Neural progenitor cell (in vitro differentiated cells): ENCODE measurements around the gene COG6. TPM values are rescaled to one million over a fixed set of nuclear protein-coding genes. Genes with fewer than 3 reads are reported as not detected.

Experiments
- DNase-seq: peaks from one replicate; pipeline ENCODE4 v3.0.0-alpha.2; 2016; ENCODE audit warnings: low spot score
- H2AFZ ChIP-seq: fragments of 200-600 bp; sonication (generic); replicated peaks from 2 replicates; pipeline ENCODE4 v1.6.1; 2016; ENCODE audit warnings: antibody characterized with exemption
- H3F3A ChIP-seq: fragments of 200-600 bp; sonication (generic); 2 replicates; pipeline ENCODE4 v1.6.1; 2016; ENCODE audit warnings: antibody characterized with exemption, low read depth
- H3K27ac ChIP-seq: fragments of 200-600 bp; sonication (generic); 2 replicates; pipeline ENCODE4 v1.5.1; 2016; ENCODE audit warnings: mild to moderate bottlenecking
- H3K27me3 ChIP-seq: fragments of 200-600 bp; sonication (generic); 2 replicates; pipeline ENCODE4 v1.6.1; 2016; ENCODE audit warnings: mild to moderate bottlenecking, moderate library complexity
- H3K36me3 ChIP-seq: fragments of 200-600 bp; sonication (generic); 2 replicates; pipeline ENCODE4 v1.5.1; 2016
- H3K4me1 ChIP-seq: fragments of 200-600 bp; sonication (generic); 2 replicates; pipeline ENCODE4 v1.6.1; 2016; ENCODE audit warnings: mixed run types
- H3K4me2 ChIP-seq: fragments of 200-600 bp; sonication (generic); 2 replicates; pipeline ENCODE4 v1.6.1; 2016
- H3K4me3 ChIP-seq: fragments of 200-600 bp; sonication (generic); 2 replicates; pipeline ENCODE4 v1.5.1; 2016
- H3K79me2 ChIP-seq: fragments of 200-600 bp; sonication (generic); 2 replicates; pipeline ENCODE4 v1.6.1; 2016; ENCODE audit warnings: low read depth
- H3K9ac ChIP-seq: fragments of 200-600 bp; sonication (generic); 2 replicates; pipeline ENCODE4 v1.6.1; 2016
- H3K9me3 ChIP-seq: fragments of 200-600 bp; sonication (generic); 2 replicates; pipeline ENCODE4 v1.5.1; 2016; ENCODE audit warnings: low read depth
- H4K20me1 ChIP-seq: fragments of 200-600 bp; sonication (generic); 2 replicates; pipeline ENCODE4 v1.6.1; 2016; ENCODE audit warnings: low read depth
- H3K27ac Mint-ChIP-seq: 3 replicates; pipeline ENCODE4 v1.8.0; 2021; ENCODE audit warnings: mixed read lengths
- H3K27me3 Mint-ChIP-seq: 2 replicates; pipeline ENCODE4 v1.8.0; 2022; ENCODE audit warnings: low read depth, mild to moderate bottlenecking, inconsistent platforms, moderate library complexity, mixed read lengths; ENCODE audit not compliant: insufficient read depth
- H3K36me3 Mint-ChIP-seq: 3 replicates; pipeline ENCODE4 v1.8.0; 2021; ENCODE audit warnings: mixed read lengths
- H3K4me1 Mint-ChIP-seq: 3 replicates; pipeline ENCODE4 v1.8.0; 2021; ENCODE audit warnings: mixed read lengths
- H3K4me3 Mint-ChIP-seq: 3 replicates; pipeline ENCODE4 v1.8.0; 2021; ENCODE audit warnings: mild to moderate bottlenecking, moderate library complexity, mixed read lengths
- H3K9me3 Mint-ChIP-seq: 3 replicates; pipeline ENCODE4 v1.8.0; 2020; ENCODE audit warnings: mixed read lengths
- CTCF ChIP-seq: fragments of 200-600 bp; sonication (generic); IDR thresholded peaks from 2 replicates; pipeline ENCODE4 v1.5.1; 2017; ENCODE audit warnings: antibody characterized with exemption, mild to moderate bottlenecking
- EZH2 ChIP-seq: fragments of 200-600 bp; sonication (generic); IDR thresholded peaks from 2 replicates; pipeline ENCODE4 v1.6.1; 2017; ENCODE audit warnings: antibody characterized with exemption, mild to moderate bottlenecking, moderate library complexity
- EZH2phosphoT487 ChIP-seq: fragments of 200-600 bp; sonication (generic); IDR thresholded peaks from 2 replicates; pipeline ENCODE4 v1.6.1; 2017; ENCODE audit warnings: antibody characterized with exemption
- total RNA-seq: library from RNA; depleted of rRNA; stranded (reverse); fragments of >200 nt; gene quantifications from 2 replicates; pipeline ENCODE4 v1.2.3, GENCODE V29; 2015; ENCODE audit warnings: low replicate concordance

COG6 gene
- total RNA-seq, 1 donor from 2014 or later: 33.1 TPM

DNA sequence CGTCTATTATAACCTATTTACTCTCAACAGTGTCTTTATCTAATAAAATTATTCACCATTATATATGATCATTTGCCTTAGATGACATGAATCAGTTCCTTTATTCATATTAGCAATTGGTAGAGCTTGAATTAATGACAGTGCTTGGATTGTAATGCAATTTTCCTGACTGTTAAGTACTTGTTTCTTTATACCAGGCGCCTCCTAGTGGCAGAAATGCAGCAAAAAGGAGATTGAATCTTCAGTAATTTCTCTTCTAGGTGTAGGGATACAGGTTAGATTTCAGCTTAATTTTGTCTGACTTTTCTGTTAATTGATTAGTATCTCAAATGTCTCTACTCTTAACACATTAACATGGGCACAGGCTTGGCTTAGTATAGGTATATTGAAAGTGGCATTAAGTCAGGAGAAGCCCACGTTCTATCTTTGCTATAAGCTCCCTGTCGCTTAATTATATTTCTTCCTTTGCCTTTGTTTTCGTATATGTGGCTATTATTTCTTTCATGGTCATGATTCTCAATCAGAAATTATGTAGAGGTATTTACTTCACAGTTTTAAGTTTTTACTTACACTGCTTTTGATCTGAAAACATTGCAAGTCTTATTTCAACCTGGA lies 43.3 kb upstream of the COG6 start:
- Histone ChIP-seq H4K20me1 (no peaks in the 10 kb centered on the region), H3K9ac (no peak overlapping the region), H2AFZ (no peak overlapping the region), H3K4me3 (no peak overlapping the region), H3K36me3 (no peaks in the 10 kb centered on the region), H3K27ac (no peak overlapping the region), H3K9me3 (no peaks in the 10 kb centered on the region), H3K4me2 (no peak overlapping the region), H3K27me3 (no peaks in the 10 kb centered on the region), H3K79me2 (no peaks in the 10 kb centered on the region), H3K4me1 (peaks cover 10% of the 10 kb centered on the region), H3F3A (no peaks in the 10 kb centered on the region)
- no peak overlapping the region for H3K27ac Mint-ChIP-seq
- H3K36me3 Mint-ChIP-seq: peaks cover 3% of the 10 kb centered on the region
- peak; percentile 82 for DNase-seq
- H3K4me3 Mint-ChIP-seq: no peak overlapping the region
- TF ChIP-seq EZH2phosphoT487 (no peak), EZH2 (no peak), CTCF (peak; percentile 99)
- H3K9me3 Mint-ChIP-seq: peaks cover 4% of the 10 kb centered on the region
- peaks cover 6% of the 10 kb centered on the region for H3K4me1 Mint-ChIP-seq
- peaks cover under 1% of the 10 kb centered on the region for H3K27me3 Mint-ChIP-seq

DNA sequence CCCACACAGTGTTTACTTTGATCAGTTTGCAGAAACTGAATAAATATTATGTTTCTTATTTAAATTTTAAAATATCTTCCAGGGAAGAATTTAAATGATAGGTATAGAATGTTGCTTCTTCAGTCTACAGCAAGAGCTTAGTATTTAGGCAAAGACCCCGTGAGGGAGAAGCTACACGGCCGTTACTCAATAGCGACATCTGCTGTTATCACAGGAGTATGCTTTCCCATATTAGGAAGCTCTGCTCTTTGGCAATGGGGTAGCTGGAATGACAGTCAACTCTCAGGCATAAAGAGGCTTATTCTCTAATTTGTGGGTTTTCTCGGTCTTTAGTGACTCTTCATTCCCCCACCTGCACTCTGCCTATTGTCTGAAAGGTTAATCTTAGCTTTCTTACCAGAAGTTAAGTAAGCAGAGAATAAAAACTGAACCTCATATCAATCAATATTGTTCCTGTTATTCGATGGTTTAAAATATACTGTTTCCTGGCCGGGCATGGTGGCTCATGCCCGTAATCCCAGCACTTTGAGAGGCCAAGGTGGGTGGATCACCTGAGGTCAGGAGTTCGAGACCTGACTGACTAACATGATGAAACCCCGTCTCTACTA lies 39.3 kb upstream of the COG6 start:
- peak; percentile 84 for DNase-seq
- no peaks in the 10 kb centered on the region for H3K36me3 Mint-ChIP-seq

GRCh38 chr13:39618561-39618960 lies 36.9 kb upstream of the COG6 start:
- no peaks in the 10 kb centered on the region for H3K36me3 ChIP-seq
- H2AFZ ChIP-seq: no peak overlapping the region
- Mint-ChIP-seq H3K36me3 (no peaks in the 10 kb centered on the region), H3K27ac (no peak overlapping the region), H3K4me3 (no peak overlapping the region), H3K9me3 (no peaks in the 10 kb centered on the region), H3K4me1 (no peaks in the 10 kb centered on the region), H3K27me3 (peaks cover 5% of the 10 kb centered on the region)
- no peaks in the 10 kb centered on the region for H3K27me3 ChIP-seq
- H3K4me1 ChIP-seq: no peaks in the 10 kb centered on the region
- no peaks in the 10 kb centered on the region for H3K79me2 ChIP-seq
- no peak for TF ChIP-seq EZH2
- no peak overlapping the region for H3K9ac ChIP-seq
- H3K4me2 ChIP-seq: no peak overlapping the region
- no peaks in the 10 kb centered on the region for H3F3A ChIP-seq
- H4K20me1 ChIP-seq: no peaks in the 10 kb centered on the region
- no peak for DNase-seq
- H3K4me3 ChIP-seq: no peak overlapping the region
- no peaks in the 10 kb centered on the region for H3K9me3 ChIP-seq
- no peak overlapping the region for H3K27ac ChIP-seq

More for the DNA sequence above, 39.3 kb upstream of the COG6 start:
- Mint-ChIP-seq H3K9me3 (no peaks in the 10 kb centered on the region), H3K27me3 (peaks cover 5% of the 10 kb centered on the region), H3K4me3 (no peak overlapping the region), H3K4me1 (peaks cover 2% of the 10 kb centered on the region), H3K27ac (no peak overlapping the region)
- Histone ChIP-seq H3K4me1 (peaks cover 5% of the 10 kb centered on the region), H3K9ac (no peak overlapping the region), H2AFZ (peak overlapping the region; percentile 47), H3K36me3 (no peaks in the 10 kb centered on the region), H3K27ac (no peak overlapping the region), H3K79me2 (no peaks in the 10 kb centered on the region), H3K4me2 (no peak overlapping the region), H3F3A (no peaks in the 10 kb centered on the region), H4K20me1 (no peaks in the 10 kb centered on the region), H3K27me3 (no peaks in the 10 kb centered on the region), H3K4me3 (no peak overlapping the region), H3K9me3 (no peaks in the 10 kb centered on the region)
- TF ChIP-seq EZH2 (no peak), CTCF (peak; percentile 89), EZH2phosphoT487 (no peak)

- H3K27me3 Mint-ChIP-seq: peaks cover 5% of the 10 kb centered on the region
- Histone ChIP-seq H3K4me2 (no peak overlapping the region), H4K20me1 (no peaks in the 10 kb centered on the region), H2AFZ (no peak overlapping the region), H3K27ac (no peak overlapping the region), H3K27me3 (no peaks in the 10 kb centered on the region), H3K4me1 (no peaks in the 10 kb centered on the region), H3K9ac (no peak overlapping the region), H3K4me3 (no peak overlapping the region), H3F3A (no peaks in the 10 kb centered on the region), H3K79me2 (no peaks in the 10 kb centered on the region), H3K9me3 (no peaks in the 10 kb centered on the region), H3K36me3 (no peaks in the 10 kb centered on the region)
- DNase-seq: no peak
- H3K4me1 Mint-ChIP-seq: no peaks in the 10 kb centered on the region
- TF ChIP-seq EZH2phosphoT487 (no peak), CTCF (no peak), EZH2 (no peak)
- no peaks in the 10 kb centered on the region for H3K36me3 Mint-ChIP-seq
- H3K9me3 Mint-ChIP-seq: no peaks in the 10 kb centered on the region
- H3K27ac Mint-ChIP-seq: no peak overlapping the region
- no peak overlapping the region for H3K4me3 Mint-ChIP-seq
Observed at GRCh38 chr13:39623466-39623865, 32.0 kb upstream of the COG6 start.
